Measurements from ENCODE around the gene IQSEC1.

IQSEC1 gene

GRCh38 chr3:13085081-13085845, 12.0 kb upstream of the IQSEC1 start:
- DNase-seq (ENCODE audit: low read depth) = no peak

GRCh38 chr3:13083898-13084297, 10.7 kb upstream of the IQSEC1 start:
- DNase-seq (ENCODE audit: low read depth) = no peak

- no peak for DNase-seq (ENCODE audit: low read depth)
Observed at GRCh38 chr3:13083254-13083653, 10.0 kb upstream of the IQSEC1 start.

GRCh38 chr3:13082677-13083076, 9.4 kb upstream of the IQSEC1 start:
- no peak for DNase-seq (ENCODE audit: low read depth)

GRCh38 chr3:13081603-13082360, 8.6 kb upstream of the IQSEC1 start:
- no peak for DNase-seq (ENCODE audit: low read depth)

- no peak for DNase-seq (ENCODE audit: low read depth)
Observed at GRCh38 chr3:13080591-13080990, 7.4 kb upstream of the IQSEC1 start.

GRCh38 chr3:13080026-13080425, 6.8 kb upstream of the IQSEC1 start:
- DNase-seq (ENCODE audit: low read depth) = no peak

- no peak for DNase-seq (ENCODE audit: low read depth)
Observed at GRCh38 chr3:13079510-13079909, 6.3 kb upstream of the IQSEC1 start.

GRCh38 chr3:13079051-13079450, 5.8 kb upstream of the IQSEC1 start:
- no peak for DNase-seq (ENCODE audit: low read depth)

GRCh38 chr3:13078163-13078905, 5.1 kb upstream of the IQSEC1 start:
- no peak for DNase-seq (ENCODE audit: low read depth)

GRCh38 chr3:13077431-13078162, 4.4 kb upstream of the IQSEC1 start:
- DNase-seq (ENCODE audit: low read depth) = no peak

- DNase-seq (ENCODE audit: low read depth) = no peak
Observed at GRCh38 chr3:13075986-13076654, 2.9 kb upstream of the IQSEC1 start.

- DNase-seq (ENCODE audit: low read depth) = no peak
Observed at GRCh38 chr3:13075318-13075717, 2.1 kb upstream of the IQSEC1 start.

GRCh38 chr3:13074006-13074375, 762 bp upstream of the IQSEC1 start:
- DNase-seq (ENCODE audit: low read depth) = no peak

GRCh38 chr3:13072600-13073325, 466 bp downstream of the IQSEC1 start:
- no peak for DNase-seq (ENCODE audit: low read depth)

- no peak for DNase-seq (ENCODE audit: low read depth)
Observed at GRCh38 chr3:13072239-13072599, 1.0 kb downstream of the IQSEC1 start.

- no peak for DNase-seq (ENCODE audit: low read depth)
Observed at GRCh38 chr3:13071695-13072094, 1.5 kb downstream of the IQSEC1 start.

- no peak for DNase-seq (ENCODE audit: low read depth)
Observed at GRCh38 chr3:13070391-13071070, 2.7 kb downstream of the IQSEC1 start.

GRCh38 chr3:13069495-13069894, 3.7 kb downstream of the IQSEC1 start:
- no peak for DNase-seq (ENCODE audit: low read depth)

GRCh38 chr3:13068269-13069010, 4.8 kb downstream of the IQSEC1 start:
- DNase-seq (ENCODE audit: low read depth) = no peak
